Hepatocyte (in vitro differentiated cells): ENCODE measurements around the gene CROCC.

Source experiments
- CTCF ChIP-seq: fragments of 200-600 bp; sonication (generic); IDR thresholded peaks from 2 replicates; pipeline ENCODE4 v1.5.1; 2016; ENCODE audit warnings: antibody characterized with exemption, mild to moderate bottlenecking; ENCODE audit not compliant: poor library complexity
- EZH2 ChIP-seq: fragments of 200-600 bp; sonication (generic); IDR thresholded peaks from 2 replicates; pipeline ENCODE4 v1.6.1; 2016; ENCODE audit warnings: antibody characterized with exemption, mild to moderate bottlenecking, borderline replicate concordance

DNA sequence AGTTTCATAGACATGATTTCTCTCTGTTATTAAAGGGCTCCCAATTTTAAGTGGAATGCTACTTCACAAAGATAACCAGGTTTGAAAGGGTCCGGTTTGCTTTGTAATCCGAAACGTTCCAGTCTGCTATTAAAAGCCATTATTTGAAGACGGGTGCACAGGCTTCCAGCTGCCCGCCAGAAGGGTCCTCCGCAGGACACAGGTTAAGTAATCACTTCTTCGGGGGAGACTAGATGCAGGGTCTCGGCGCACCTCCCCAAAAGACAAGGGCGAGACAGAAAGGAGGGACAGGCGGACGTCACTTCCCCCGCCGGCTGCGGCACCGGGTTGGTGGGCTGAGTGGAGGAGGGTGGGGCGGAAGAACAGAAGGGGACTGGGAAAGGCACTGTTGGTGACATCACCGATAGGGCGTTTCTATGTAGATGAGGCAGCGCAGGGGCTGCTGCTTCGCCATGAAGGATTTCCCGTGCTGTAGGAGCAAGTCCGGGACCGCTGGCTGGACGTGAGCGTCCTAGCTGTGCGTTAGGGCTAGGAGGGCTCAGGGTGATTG lies 17.1 kb upstream of the CROCC start:
- no peak for TF ChIP-seq CTCF
- TF ChIP-seq EZH2 = no peak
